WTC11 (cell line): ENCODE measurements around the gene AARS1. TPM values are rescaled to one million over a fixed set of nuclear protein-coding genes. Genes with fewer than 3 reads are reported as not detected.

Experiments used
- ATAC-seq: fragments of 200-7000 bp; cut with Tn5 transposase; 2 replicates; pipeline ENCODE4 v1.10.0; 2021; ENCODE audit warnings: mild to moderate bottlenecking, moderate library complexity
- Bru-seq: library from RNA; stranded (reverse); fragments of 400-500 nt; gene quantifications from one replicate; lab custom pipeline; 2021; lab: Mats Ljungman, UMichigan
- CTCF ChIA-PET: fragments of 300-600 bp; sonication (Branson Sonifier 250); formaldehyde crosslinking; loops from one replicate; lab custom pipeline; 2021; ENCODE audit warnings: antibody characterized with exemption; lab: Charles Lee
- POLR2A ChIA-PET: fragments of 350-600 bp; sonication (Branson Sonifier 250); formaldehyde crosslinking; loops from one replicate; lab custom pipeline; 2021; ENCODE audit warnings: antibody characterized with exemption; lab: Charles Lee
- DNase-seq: peaks from one replicate; pipeline ENCODE4 v3.0.0; 2021; ENCODE audit warnings: low spot score
- H3K27ac Mint-ChIP-seq: 2 replicates; pipeline ENCODE4 v1.8.0; 2021; ENCODE audit warnings: mixed read lengths
- H3K27me3 Mint-ChIP-seq: 2 replicates; pipeline ENCODE4 v1.8.0; 2021; ENCODE audit warnings: low read depth, mild to moderate bottlenecking, moderate library complexity, mixed read lengths
- H3K36me3 Mint-ChIP-seq: 2 replicates; pipeline ENCODE4 v1.8.0; 2021; ENCODE audit warnings: mixed read lengths
- H3K4me1 Mint-ChIP-seq: 2 replicates; pipeline ENCODE4 v1.8.0; 2022; ENCODE audit warnings: mixed read lengths
- H3K4me3 Mint-ChIP-seq: 2 replicates; pipeline ENCODE4 v1.8.0; 2021; ENCODE audit warnings: mild to moderate bottlenecking, moderate library complexity, mixed read lengths
- H3K9me3 Mint-ChIP-seq: 2 replicates; pipeline ENCODE4 v1.8.0; 2021; ENCODE audit warnings: mixed read lengths
- ATF1 ChIP-seq: sonication (generic); formaldehyde crosslinking; IDR thresholded peaks from 2 replicates; pipeline ENCODE4 v1.8.1; 2023; ENCODE audit warnings: mild to moderate bottlenecking, moderate library complexity, missing genetic modification reagents
- CBFB ChIP-seq: sonication (generic); formaldehyde crosslinking; IDR thresholded peaks from 2 replicates; pipeline ENCODE4 v1.8.1; 2022; ENCODE audit warnings: mild to moderate bottlenecking, low read depth, missing genetic modification reagents
- ESRRA ChIP-seq: sonication (generic); formaldehyde crosslinking; IDR thresholded peaks from 2 replicates; pipeline ENCODE4 v1.8.1; 2022; ENCODE audit warnings: mild to moderate bottlenecking, missing genetic modification reagents, borderline replicate concordance
- ETV6 ChIP-seq: sonication (generic); formaldehyde crosslinking; IDR thresholded peaks from 2 replicates; pipeline ENCODE4 v1.8.1; 2022; ENCODE audit warnings: mild to moderate bottlenecking, missing genetic modification reagents
- FOXJ3 ChIP-seq: sonication (generic); formaldehyde crosslinking; IDR thresholded peaks from 2 replicates; pipeline ENCODE4 v1.9.0; 2021; ENCODE audit warnings: missing genetic modification reagents, mild to moderate bottlenecking, borderline replicate concordance
- FOXK1 ChIP-seq: sonication (generic); formaldehyde crosslinking; IDR thresholded peaks from 2 replicates; pipeline ENCODE4 v1.8.0; 2022; ENCODE audit warnings: mild to moderate bottlenecking, moderate library complexity, missing genetic modification reagents
- GRHL2 ChIP-seq: fragments of 250-450 bp; sonication (Bioruptor Pico); IDR thresholded peaks from 2 replicates; pipeline ENCODE4 v1.8.0; 2022; ENCODE audit warnings: mild to moderate bottlenecking, moderate library complexity; ENCODE audit not compliant: insufficient replicate concordance, severe bottlenecking
- KAT7 ChIP-seq: sonication (generic); formaldehyde crosslinking; IDR thresholded peaks from 2 replicates; pipeline ENCODE4 v1.8.1; 2023; ENCODE audit warnings: missing genetic modification reagents, mild to moderate bottlenecking, borderline replicate concordance
- NFYB ChIP-seq: sonication (generic); formaldehyde crosslinking; conservative IDR thresholded peaks from 2 replicates; pipeline ENCODE4 v1.8.0; 2022; ENCODE audit warnings: low read depth, missing genetic modification reagents
- OVOL2 ChIP-seq: fragments of 250-450 bp; sonication (Bioruptor Pico); IDR thresholded peaks from 2 replicates; pipeline ENCODE4 v1.9.0; 2021; ENCODE audit warnings: mild to moderate bottlenecking, borderline replicate concordance
- RORB ChIP-seq: fragments of 250-450 bp; sonication (Bioruptor Pico); IDR thresholded peaks from 2 replicates; pipeline ENCODE4 v1.9.0; 2021; ENCODE audit warnings: mild to moderate bottlenecking
- ZNF121 ChIP-seq: sonication (generic); formaldehyde crosslinking; IDR thresholded peaks from 2 replicates; pipeline ENCODE4 v1.8.0; 2023; ENCODE audit warnings: missing genetic modification reagents
- ZNF416 ChIP-seq: fragments of 250-450 bp; sonication (Bioruptor Pico); IDR thresholded peaks from 2 replicates; pipeline ENCODE4 v1.9.0; 2021; ENCODE audit warnings: mild to moderate bottlenecking, inconsistent platforms
- long read RNA-seq, 3 experiments: library from RNA in 1 of 3; library from capped mRNA in 1 of 3; library from polyadenylated mRNA in 1 of 3; unstranded in 2 of 3; stranded (forward) in 1 of 3; transcript quantifications; one replicate each; pipeline ENCODE4 v2.0.0, GENCODE V29; 2021
- total RNA-seq: library from RNA; stranded (reverse); gene quantifications from 3 replicates; pipeline ENCODE4 v1.2.3, GENCODE V29; 2021
- TF ChIP-seq, protein P1 (sequence below): sonication (generic); formaldehyde crosslinking; IDR thresholded peaks from 2 replicates; pipeline ENCODE4 v1.8.0; 2022; ENCODE audit warnings: mild to moderate bottlenecking, missing genetic modification reagents
- TF ChIP-seq, protein P2 (sequence below): sonication (generic); formaldehyde crosslinking; conservative IDR thresholded peaks from 2 replicates; pipeline ENCODE4 v1.8.1; 2023; ENCODE audit warnings: mild to moderate bottlenecking, low read depth, missing genetic modification reagents, moderate library complexity
- TF ChIP-seq, protein P3 (sequence below): sonication (generic); formaldehyde crosslinking; IDR thresholded peaks from 2 replicates; pipeline ENCODE4 v1.8.1; 2023; ENCODE audit warnings: mild to moderate bottlenecking, moderate library complexity, missing genetic modification reagents
- TF ChIP-seq, protein P4 (sequence below): sonication (generic); formaldehyde crosslinking; IDR thresholded peaks from 2 replicates; pipeline ENCODE4 v1.8.1; 2023; ENCODE audit warnings: mild to moderate bottlenecking, missing genetic modification reagents
- TF ChIP-seq, protein P5 (sequence below): sonication (generic); formaldehyde crosslinking; IDR thresholded peaks from 2 replicates; pipeline ENCODE4 v1.8.0; 2022; ENCODE audit warnings: mild to moderate bottlenecking, missing genetic modification reagents
- TF ChIP-seq, protein P6 (sequence below): sonication (generic); formaldehyde crosslinking; IDR thresholded peaks from 2 replicates; pipeline ENCODE4 v1.8.1; 2022; ENCODE audit warnings: low read depth, mild to moderate bottlenecking, moderate library complexity, missing genetic modification reagents, borderline replicate concordance

The AARS1 gene
- total RNA-seq (174 to 214 TPM (median 174 TPM) in 3 replicates), Bru-seq, nascent RNA (percentile 80 among the genes with signal in this experiment)
- long read RNA-seq, experiment 1, transcript AARS-201 (21 exons, 3,477 nt) = major isoform, 822 of 1,110 reads
- long read RNA-seq, experiment 1, partial matches to known transcripts = 157 of 1,110 reads
- long read RNA-seq, experiment 1, other reads (novel, unspliced or antisense) = 131 of 1,110 reads
- long read RNA-seq, experiment 2, transcript AARS-201 (21 exons, 3,477 nt) = major isoform, 75 of 234 reads
- long read RNA-seq, experiment 2, partial matches to known transcripts = 123 of 234 reads
- long read RNA-seq, experiment 2, other reads (novel, unspliced or antisense) = 36 of 234 reads
- long read RNA-seq, experiment 3, transcript AARS-201 (21 exons, 3,477 nt) = major isoform, 62 of 182 reads
- long read RNA-seq, experiment 3, partial matches to known transcripts = 103 of 182 reads
- long read RNA-seq, experiment 3, other reads (novel, unspliced or antisense) = 17 of 182 reads

DNA sequence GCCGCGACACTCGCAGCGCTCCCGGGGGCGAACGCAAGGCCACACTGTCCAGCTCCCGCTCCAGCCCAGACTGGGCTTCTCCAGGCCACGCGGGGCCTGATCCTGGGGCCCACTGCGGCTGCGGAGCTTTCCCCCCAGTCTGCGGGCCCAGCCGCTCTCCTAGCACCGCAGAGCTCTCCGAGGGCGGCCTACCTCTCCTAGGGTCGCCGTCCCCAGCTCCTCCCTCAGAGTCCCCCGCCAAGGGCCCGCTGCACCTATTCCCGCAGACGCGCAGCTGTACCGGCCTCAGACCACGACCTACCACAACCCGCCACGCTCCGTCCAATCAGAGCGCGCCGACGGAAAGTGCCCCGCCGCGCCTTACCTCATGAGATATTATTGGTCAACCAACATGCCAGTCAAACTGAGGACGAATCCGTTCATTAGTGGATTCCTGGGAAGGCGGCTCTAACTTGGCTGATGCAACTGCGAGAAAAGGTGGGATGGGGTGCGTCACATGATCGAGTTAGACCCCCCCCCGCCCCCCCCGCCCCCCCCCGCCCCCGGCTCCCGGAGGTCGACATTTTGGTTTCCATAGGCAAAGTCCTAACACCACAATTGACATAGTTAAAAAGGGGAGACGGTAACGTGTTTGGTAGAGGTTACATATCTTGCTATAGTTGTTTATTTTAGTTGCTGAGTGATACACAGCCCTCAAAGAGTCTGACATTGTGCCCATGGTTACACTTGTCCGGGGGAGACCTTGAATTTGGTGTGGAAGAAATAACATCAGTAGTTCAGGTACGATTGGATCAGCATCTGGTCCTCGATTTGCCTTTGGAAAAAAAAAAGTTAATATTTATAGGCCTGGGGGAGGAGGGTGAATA lies at the start of gene AARS1:
AARS1 (minus strand) TSS at position 278 of the 866 bp plus-strand sequence. CDS start 6,743 bp downstream, outside the sequence.
- peaks cover 4% of the 10 kb centered on the region for H3K9me3 Mint-ChIP-seq
- H3K4me3 Mint-ChIP-seq = peak within 1 kb of the TSS; percentile 94
- peak within 1 kb of the TSS; percentile 98 for H3K27ac Mint-ChIP-seq
- ChIA-PET CTCF (interaction anchor here (1.2 to 3.9 kb wide), 2 partner anchors 37 to 57 kb away, joined by 3 to 26 read pairs; partner anchors contain the start of genes DDX19A and EXOSC6), POLR2A (interaction anchor here (0.6 to 3.4 kb wide), 16 partner anchors 10 to 563 kb away, joined by 3 to 26 read pairs (median 4); partner anchors contain the start of genes DDX19B, EXOSC6, FCSK and NQO1)
- H3K27me3 Mint-ChIP-seq = no peaks in the 10 kb centered on the region
- peaks cover 11% of the 10 kb centered on the region for H3K36me3 Mint-ChIP-seq
- H3K4me1 Mint-ChIP-seq = peaks cover 6% of the 10 kb centered on the region; the same call in 1 of the 2 replicates
- DNase-seq (peak; percentile 96), ATAC-seq (peak; percentile 99)
- TF ChIP-seq ETV6 (CRISPR knock-in tag) (peak; percentile 42; the same call in 1 of the 2 replicates), ZNF416 (CRISPR knock-in tag) (peak; percentile 88), OVOL2 (CRISPR knock-in tag) (no peak), NFYB (CRISPR knock-in tag) (peak; percentile 95), RORB (CRISPR knock-in tag) (no peak), FOXJ3 (CRISPR knock-in tag) (no peak), ATF1 (CRISPR knock-in tag) (no peak), GRHL2 (CRISPR knock-in tag) (no peak), ESRRA (CRISPR knock-in tag) (no peak), ZNF121 (no peak), CBFB (no peak), FOXK1 (CRISPR knock-in tag) (no peak), KAT7 (CRISPR knock-in tag) (0 out of 2 replicates have a peak, but pooled peaks have one; percentile 24)
- TF ChIP-seq, protein P1, sequence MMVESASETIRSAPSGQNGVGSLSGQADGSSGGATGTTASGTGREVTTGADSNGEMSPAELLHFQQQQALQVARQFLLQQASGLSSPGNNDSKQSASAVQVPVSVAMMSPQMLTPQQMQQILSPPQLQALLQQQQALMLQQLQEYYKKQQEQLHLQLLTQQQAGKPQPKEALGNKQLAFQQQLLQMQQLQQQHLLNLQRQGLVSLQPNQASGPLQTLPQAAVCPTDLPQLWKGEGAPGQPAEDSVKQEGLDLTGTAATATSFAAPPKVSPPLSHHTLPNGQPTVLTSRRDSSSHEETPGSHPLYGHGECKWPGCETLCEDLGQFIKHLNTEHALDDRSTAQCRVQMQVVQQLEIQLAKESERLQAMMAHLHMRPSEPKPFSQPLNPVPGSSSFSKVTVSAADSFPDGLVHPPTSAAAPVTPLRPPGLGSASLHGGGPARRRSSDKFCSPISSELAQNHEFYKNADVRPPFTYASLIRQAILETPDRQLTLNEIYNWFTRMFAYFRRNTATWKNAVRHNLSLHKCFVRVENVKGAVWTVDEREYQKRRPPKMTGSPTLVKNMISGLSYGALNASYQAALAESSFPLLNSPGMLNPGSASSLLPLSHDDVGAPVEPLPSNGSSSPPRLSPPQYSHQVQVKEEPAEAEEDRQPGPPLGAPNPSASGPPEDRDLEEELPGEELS (CRISPR knock-in tag) = peak; percentile 57
- TF ChIP-seq, protein P2, sequence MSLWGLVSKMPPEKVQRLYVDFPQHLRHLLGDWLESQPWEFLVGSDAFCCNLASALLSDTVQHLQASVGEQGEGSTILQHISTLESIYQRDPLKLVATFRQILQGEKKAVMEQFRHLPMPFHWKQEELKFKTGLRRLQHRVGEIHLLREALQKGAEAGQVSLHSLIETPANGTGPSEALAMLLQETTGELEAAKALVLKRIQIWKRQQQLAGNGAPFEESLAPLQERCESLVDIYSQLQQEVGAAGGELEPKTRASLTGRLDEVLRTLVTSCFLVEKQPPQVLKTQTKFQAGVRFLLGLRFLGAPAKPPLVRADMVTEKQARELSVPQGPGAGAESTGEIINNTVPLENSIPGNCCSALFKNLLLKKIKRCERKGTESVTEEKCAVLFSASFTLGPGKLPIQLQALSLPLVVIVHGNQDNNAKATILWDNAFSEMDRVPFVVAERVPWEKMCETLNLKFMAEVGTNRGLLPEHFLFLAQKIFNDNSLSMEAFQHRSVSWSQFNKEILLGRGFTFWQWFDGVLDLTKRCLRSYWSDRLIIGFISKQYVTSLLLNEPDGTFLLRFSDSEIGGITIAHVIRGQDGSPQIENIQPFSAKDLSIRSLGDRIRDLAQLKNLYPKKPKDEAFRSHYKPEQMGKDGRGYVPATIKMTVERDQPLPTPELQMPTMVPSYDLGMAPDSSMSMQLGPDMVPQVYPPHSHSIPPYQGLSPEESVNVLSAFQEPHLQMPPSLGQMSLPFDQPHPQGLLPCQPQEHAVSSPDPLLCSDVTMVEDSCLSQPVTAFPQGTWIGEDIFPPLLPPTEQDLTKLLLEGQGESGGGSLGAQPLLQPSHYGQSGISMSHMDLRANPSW (CRISPR knock-in tag) = no peak
- TF ChIP-seq, protein P3, sequence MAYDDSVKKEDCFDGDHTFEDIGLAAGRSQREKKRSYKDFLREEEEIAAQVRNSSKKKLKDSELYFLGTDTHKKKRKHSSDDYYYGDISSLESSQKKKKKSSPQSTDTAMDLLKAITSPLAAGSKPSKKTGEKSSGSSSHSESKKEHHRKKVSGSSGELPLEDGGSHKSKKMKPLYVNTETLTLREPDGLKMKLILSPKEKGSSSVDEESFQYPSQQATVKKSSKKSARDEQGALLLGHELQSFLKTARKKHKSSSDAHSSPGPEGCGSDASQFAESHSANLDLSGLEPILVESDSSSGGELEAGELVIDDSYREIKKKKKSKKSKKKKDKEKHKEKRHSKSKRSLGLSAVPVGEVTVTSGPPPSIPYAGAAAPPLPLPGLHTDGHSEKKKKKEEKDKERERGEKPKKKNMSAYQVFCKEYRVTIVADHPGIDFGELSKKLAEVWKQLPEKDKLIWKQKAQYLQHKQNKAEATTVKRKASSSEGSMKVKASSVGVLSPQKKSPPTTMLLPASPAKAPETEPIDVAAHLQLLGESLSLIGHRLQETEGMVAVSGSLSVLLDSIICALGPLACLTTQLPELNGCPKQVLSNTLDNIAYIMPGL (CRISPR knock-in tag) = 0 out of 2 replicates have a peak, but pooled peaks have one; percentile 44
- TF ChIP-seq, protein P4, sequence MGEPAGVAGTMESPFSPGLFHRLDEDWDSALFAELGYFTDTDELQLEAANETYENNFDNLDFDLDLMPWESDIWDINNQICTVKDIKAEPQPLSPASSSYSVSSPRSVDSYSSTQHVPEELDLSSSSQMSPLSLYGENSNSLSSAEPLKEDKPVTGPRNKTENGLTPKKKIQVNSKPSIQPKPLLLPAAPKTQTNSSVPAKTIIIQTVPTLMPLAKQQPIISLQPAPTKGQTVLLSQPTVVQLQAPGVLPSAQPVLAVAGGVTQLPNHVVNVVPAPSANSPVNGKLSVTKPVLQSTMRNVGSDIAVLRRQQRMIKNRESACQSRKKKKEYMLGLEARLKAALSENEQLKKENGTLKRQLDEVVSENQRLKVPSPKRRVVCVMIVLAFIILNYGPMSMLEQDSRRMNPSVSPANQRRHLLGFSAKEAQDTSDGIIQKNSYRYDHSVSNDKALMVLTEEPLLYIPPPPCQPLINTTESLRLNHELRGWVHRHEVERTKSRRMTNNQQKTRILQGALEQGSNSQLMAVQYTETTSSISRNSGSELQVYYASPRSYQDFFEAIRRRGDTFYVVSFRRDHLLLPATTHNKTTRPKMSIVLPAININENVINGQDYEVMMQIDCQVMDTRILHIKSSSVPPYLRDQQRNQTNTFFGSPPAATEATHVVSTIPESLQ (CRISPR knock-in tag) = no peak
- TF ChIP-seq, protein P5, sequence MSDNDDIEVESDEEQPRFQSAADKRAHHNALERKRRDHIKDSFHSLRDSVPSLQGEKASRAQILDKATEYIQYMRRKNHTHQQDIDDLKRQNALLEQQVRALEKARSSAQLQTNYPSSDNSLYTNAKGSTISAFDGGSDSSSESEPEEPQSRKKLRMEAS = peak; percentile 71
- TF ChIP-seq, protein P6, sequence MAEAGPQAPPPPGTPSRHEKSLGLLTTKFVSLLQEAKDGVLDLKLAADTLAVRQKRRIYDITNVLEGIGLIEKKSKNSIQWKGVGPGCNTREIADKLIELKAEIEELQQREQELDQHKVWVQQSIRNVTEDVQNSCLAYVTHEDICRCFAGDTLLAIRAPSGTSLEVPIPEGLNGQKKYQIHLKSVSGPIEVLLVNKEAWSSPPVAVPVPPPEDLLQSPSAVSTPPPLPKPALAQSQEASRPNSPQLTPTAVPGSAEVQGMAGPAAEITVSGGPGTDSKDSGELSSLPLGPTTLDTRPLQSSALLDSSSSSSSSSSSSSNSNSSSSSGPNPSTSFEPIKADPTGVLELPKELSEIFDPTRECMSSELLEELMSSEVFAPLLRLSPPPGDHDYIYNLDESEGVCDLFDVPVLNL (CRISPR knock-in tag) = no peak
